Fibroblast of the aortic adventitia (primary cell): ENCODE data around the gene SLIRP. TPM values are rescaled to one million over a fixed set of nuclear protein-coding genes. Genes with fewer than 3 reads are reported as not detected.
A peak's percentile ranks its signal among the peaks of the same experiment; 100 is the strongest.

Source experiments
- DNase-seq: peaks from one replicate; pipeline ENCODE4 v3.0.0-alpha.2; 2010; ENCODE audit warnings: low read depth
- H3K4me3 ChIP-seq: 2 replicates; pipeline ENCODE4 v1.5.1; 2011; ENCODE audit warnings: low read depth, mild to moderate bottlenecking, control low read depth, low read length, moderate library complexity
- CTCF ChIP-seq: IDR thresholded peaks from 2 replicates; pipeline ENCODE4 v1.5.1; 2011; ENCODE audit warnings: mild to moderate bottlenecking, low read length, control low read depth, inconsistent platforms; ENCODE audit not compliant: insufficient read depth
- total RNA-seq: library from RNA; depleted of rRNA; stranded (reverse); fragments of >200 nt; gene quantifications from 2 replicates; pipeline ENCODE4 v1.2.3, GENCODE V29; 2012; ENCODE audit warnings: low replicate concordance

Gene SLIRP
- total RNA-seq, 1 donor, result 209 TPM

- no peak overlapping the region for H3K4me3 ChIP-seq
- no peak for DNase-seq
- no peak for TF ChIP-seq CTCF
Measured at GRCh38 chr14:77674931-77675330, 33.0 kb upstream of the SLIRP start.

DNA sequence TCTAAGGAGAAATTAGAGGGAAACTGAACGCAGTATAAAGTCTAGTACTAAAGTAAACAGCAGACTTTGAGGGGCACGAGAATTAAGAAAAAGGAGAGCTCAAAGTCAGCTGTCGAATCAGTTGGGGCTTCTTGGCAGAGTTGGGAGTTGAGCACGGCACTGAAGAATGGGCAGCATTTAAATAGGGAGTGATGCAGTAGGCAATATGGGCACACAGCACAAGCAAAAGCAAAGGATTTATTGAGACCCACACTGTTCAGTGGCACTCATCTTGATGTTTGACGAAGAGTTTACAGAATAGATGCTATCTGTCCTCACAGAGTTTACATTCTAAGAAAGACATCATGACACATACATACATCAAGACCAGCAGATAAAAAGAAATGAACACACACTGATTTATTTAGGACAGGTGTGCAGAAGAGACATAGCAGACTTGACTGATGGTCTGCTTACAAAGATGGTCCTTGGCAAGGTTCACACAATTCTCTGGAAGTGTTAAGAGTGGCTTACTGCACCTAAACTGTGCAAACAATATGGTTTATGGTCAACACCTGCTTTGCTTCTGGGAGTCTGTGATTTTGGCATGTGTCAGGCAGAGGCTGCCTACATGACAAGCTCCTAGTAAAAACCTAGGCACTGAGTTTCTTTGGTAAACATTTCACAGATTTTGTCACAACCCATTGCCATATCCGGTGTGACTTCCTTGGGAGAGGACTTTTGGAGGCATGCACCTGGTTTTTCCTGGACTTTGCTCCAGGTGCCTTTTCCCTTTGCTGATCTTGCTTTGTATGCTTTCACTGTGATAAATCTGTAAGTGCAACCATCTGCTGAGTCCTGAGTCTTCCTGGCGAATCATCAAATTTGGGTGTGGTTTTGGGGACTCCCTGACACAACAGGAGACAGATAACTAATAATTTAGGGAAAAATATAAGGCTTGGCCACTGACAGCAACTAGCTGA is 26.4 kb upstream of the SLIRP start:
- TF ChIP-seq CTCF, result no peak
- no peak overlapping the region for H3K4me3 ChIP-seq
- peak; percentile 13 for DNase-seq

DNA sequence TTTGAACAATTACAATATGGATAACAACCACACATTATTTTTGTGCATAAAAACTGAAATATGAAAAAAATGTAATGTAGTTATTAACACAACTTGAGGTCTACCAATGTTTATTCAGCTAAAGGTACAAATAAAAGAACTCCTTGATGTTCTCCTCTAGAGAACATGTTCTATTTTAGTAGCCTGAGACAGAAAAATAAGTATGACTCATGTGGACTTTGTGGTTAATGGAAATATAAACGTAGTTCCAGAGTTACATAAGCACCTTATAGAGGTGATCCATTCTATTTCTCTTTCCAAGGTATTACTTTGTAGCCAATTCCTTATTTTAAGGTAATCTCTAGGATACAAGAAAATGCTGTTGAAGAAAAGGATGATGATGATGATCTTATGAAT is 25.7 kb upstream of the SLIRP start:
- no peak overlapping the region for H3K4me3 ChIP-seq
- no peak for TF ChIP-seq CTCF
- peak; percentile 35 for DNase-seq

GRCh38 chr14:77691259-77691658 is 16.6 kb upstream of the SLIRP start:
- no peak overlapping the region for H3K4me3 ChIP-seq
- TF ChIP-seq CTCF, result no peak
- DNase-seq, result no peak

GRCh38 chr14:77707355-77707723 is 564 bp upstream of the SLIRP start:
- H3K4me3 ChIP-seq, result peak overlapping the region; percentile 97
- peak; percentile 50 for TF ChIP-seq CTCF
- DNase-seq, result peak; percentile 60

DNA sequence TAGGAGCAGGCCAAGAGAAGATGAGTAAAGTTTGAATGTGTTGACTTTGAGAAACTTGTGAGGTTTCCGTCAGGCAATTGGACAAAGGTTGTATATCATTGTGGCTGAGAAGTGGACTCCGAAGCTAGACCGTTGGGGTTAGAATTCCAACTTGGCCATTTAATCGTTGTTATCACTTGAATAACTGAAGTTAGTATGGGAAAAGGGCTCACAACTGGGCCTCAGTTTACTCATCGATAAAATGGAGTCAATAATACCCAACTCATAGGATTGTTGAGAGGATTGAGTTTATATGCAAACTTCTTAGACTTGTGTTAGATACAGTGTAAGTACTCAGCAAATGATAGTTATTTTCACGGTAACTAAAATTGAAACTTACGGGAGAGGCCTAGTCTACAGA is 846 bp downstream of the SLIRP start:
- H3K4me3 ChIP-seq, result peak overlapping the region; percentile 97
- no peak for DNase-seq
- no peak for TF ChIP-seq CTCF
